Measurements from ENCODE around the gene TRMT112. TPM values are rescaled to one million over a fixed set of nuclear protein-coding genes. Genes with fewer than 3 reads are reported as not detected.

Gene TRMT112
- total RNA-seq, 1 donor from 2014 or later: 207 TPM

GRCh38 chr11:64339286-64339685 is 21.9 kb upstream of the TRMT112 start:
- Mint-ChIP-seq H3K9me3 (no peaks in the 10 kb centered on the region), H3K4me1 (peaks cover 12% of the 10 kb centered on the region), H3K27ac (ENCODE audit: unreplicated experiment) (no peak overlapping the region), H3K4me3 (no peak overlapping the region), H3K36me3 (ENCODE audit: low read depth) (no peaks in the 10 kb centered on the region), H3K27me3 (ENCODE audit: low read depth) (peaks cover 6% of the 10 kb centered on the region)
- TF ChIP-seq, protein P1, sequence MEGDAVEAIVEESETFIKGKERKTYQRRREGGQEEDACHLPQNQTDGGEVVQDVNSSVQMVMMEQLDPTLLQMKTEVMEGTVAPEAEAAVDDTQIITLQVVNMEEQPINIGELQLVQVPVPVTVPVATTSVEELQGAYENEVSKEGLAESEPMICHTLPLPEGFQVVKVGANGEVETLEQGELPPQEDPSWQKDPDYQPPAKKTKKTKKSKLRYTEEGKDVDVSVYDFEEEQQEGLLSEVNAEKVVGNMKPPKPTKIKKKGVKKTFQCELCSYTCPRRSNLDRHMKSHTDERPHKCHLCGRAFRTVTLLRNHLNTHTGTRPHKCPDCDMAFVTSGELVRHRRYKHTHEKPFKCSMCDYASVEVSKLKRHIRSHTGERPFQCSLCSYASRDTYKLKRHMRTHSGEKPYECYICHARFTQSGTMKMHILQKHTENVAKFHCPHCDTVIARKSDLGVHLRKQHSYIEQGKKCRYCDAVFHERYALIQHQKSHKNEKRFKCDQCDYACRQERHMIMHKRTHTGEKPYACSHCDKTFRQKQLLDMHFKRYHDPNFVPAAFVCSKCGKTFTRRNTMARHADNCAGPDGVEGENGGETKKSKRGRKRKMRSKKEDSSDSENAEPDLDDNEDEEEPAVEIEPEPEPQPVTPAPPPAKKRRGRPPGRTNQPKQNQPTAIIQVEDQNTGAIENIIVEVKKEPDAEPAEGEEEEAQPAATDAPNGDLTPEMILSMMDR (conservative IDR thresholded peaks at IDR 0.05): no peak
- no peak for DNase-seq (ENCODE audit: low read depth, low spot score)

DNA sequence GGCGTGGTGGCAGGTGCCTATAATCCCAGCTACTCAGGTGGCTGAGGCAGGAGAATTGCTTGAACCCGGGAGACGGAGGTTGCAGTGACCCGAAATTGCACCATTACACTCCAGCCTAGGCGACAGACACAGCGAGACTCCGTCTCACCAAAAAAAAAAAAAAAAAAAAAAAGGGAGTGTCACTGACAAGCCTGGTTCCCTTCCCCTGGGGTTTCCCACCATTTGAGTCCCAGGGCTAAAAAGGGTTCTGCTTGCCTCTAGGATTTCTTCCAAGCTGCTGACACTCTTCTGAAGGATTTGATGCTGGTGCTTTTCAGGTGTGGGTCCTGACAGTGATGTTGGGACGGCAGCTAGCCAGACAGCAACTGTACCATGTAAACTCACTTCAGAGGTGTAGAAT is 21.4 kb upstream of the TRMT112 start:
- Mint-ChIP-seq H3K36me3 (ENCODE audit: low read depth) (no peaks in the 10 kb centered on the region), H3K4me3 (no peak overlapping the region), H3K27ac (ENCODE audit: unreplicated experiment) (no peak overlapping the region), H3K9me3 (no peaks in the 10 kb centered on the region), H3K4me1 (peaks cover 12% of the 10 kb centered on the region), H3K27me3 (ENCODE audit: low read depth) (peaks cover 6% of the 10 kb centered on the region)
- DNase-seq (ENCODE audit: low read depth, low spot score): no peak
- TF ChIP-seq, protein P1 (conservative IDR thresholded peaks at IDR 0.05): no peak

GRCh38 chr11:64337538-64338249 is 20.3 kb upstream of the TRMT112 start:
- TF ChIP-seq, protein P1 (conservative IDR thresholded peaks at IDR 0.05): no peak
- H3K4me1 Mint-ChIP-seq: peaks cover 12% of the 10 kb centered on the region
- no peak overlapping the region for H3K4me3 Mint-ChIP-seq
- no peak for DNase-seq (ENCODE audit: low read depth, low spot score)
- peaks cover 6% of the 10 kb centered on the region for H3K27me3 Mint-ChIP-seq (ENCODE audit: low read depth)
- H3K36me3 Mint-ChIP-seq (ENCODE audit: low read depth): no peaks in the 10 kb centered on the region
- no peak overlapping the region for H3K27ac Mint-ChIP-seq (ENCODE audit: unreplicated experiment)
- H3K9me3 Mint-ChIP-seq: no peaks in the 10 kb centered on the region

- H3K4me1 Mint-ChIP-seq: peaks cover 9% of the 10 kb centered on the region
- no peak for DNase-seq (ENCODE audit: low read depth, low spot score)
- no peaks in the 10 kb centered on the region for H3K36me3 Mint-ChIP-seq (ENCODE audit: low read depth)
- peaks cover 4% of the 10 kb centered on the region for H3K27me3 Mint-ChIP-seq (ENCODE audit: low read depth)
- H3K27ac Mint-ChIP-seq (ENCODE audit: unreplicated experiment): no peak overlapping the region
- no peaks in the 10 kb centered on the region for H3K9me3 Mint-ChIP-seq
- H3K4me3 Mint-ChIP-seq: no peak overlapping the region
- TF ChIP-seq, protein P1 (conservative IDR thresholded peaks at IDR 0.05): no peak
These were observed 17.7 kb upstream of the TRMT112 start for GRCh38 chr11:64334764-64335735.

GRCh38 chr11:64333556-64333955 is 16.2 kb upstream of the TRMT112 start:
- TF ChIP-seq, protein P1 (conservative IDR thresholded peaks at IDR 0.05): no peak
- H3K27me3 Mint-ChIP-seq (ENCODE audit: low read depth): no peaks in the 10 kb centered on the region

More at GRCh38 chr11:64333556-64333955, 16.2 kb upstream of the TRMT112 start:
- Mint-ChIP-seq H3K36me3 (ENCODE audit: low read depth) (no peaks in the 10 kb centered on the region), H3K27ac (ENCODE audit: unreplicated experiment) (no peak overlapping the region), H3K9me3 (no peaks in the 10 kb centered on the region), H3K4me1 (peaks cover 5% of the 10 kb centered on the region), H3K4me3 (no peak overlapping the region)
- no peak for DNase-seq (ENCODE audit: low read depth, low spot score)
